SK-N-SH (cell line): ENCODE results near the gene MRPL53. TPM values are rescaled to one million over a fixed set of nuclear protein-coding genes. Genes with fewer than 3 reads are reported as not detected.

Experiments
- CTCF ChIA-PET: fragments of 300-600, 350-600 bp; formaldehyde crosslinking; extraction: SDS; loops from one replicate; lab custom pipeline; 2021; lab: Yijun Ruan, JAX
- POLR2A ChIA-PET: fragments of 350-600 bp; sonication (Branson Sonifier 250); formaldehyde crosslinking; extraction: SDS; loops from one replicate; lab custom pipeline; 2020; ENCODE audit warnings: antibody characterized with exemption, inconsistent platforms; lab: Yijun Ruan, JAX
- DNase-seq: peaks from one replicate; pipeline ENCODE4 v3.0.0; 2012
- H2AFZ ChIP-seq: fragments of 200-600 bp; sonication (generic); 2 replicates; pipeline ENCODE4 v1.8.1; 2016; ENCODE audit warnings: antibody characterized with exemption, mild to moderate bottlenecking, low read depth
- H3F3A ChIP-seq: fragments of 200-600 bp; sonication (generic); replicated peaks from 2 replicates; pipeline ENCODE3; 2016; ENCODE audit warnings: antibody characterized with exemption, mild to moderate bottlenecking; ENCODE audit not compliant: insufficient read depth
- H3K27ac ChIP-seq, 2 experiments: fragments of 200-500 bp in 1 of 2; fragments of 200-600 bp in 1 of 2; sonication (Bioruptor generic) in 1 of 2; sonication (generic), shearing (Covaris generic) in 1 of 2; 2 replicates each; pipeline versions ENCODE4 v1.5.1 to v1.6.1; 2014 to 2016; ENCODE audit warnings: low read depth in 2 of 2, inconsistent platforms in 1 of 2, low read length in 1 of 2, mild to moderate bottlenecking in 1 of 2, mixed read lengths in 1 of 2
- H3K27me3 ChIP-seq: fragments of 200-600 bp; sonication (generic), shearing (Covaris generic); 2 replicates; pipeline ENCODE4 v1.6.1; 2016; ENCODE audit warnings: mixed run types; ENCODE audit not compliant: insufficient read depth
- H3K36me3 ChIP-seq, 2 experiments: fragments of 200-500 bp in 1 of 2; fragments of 200-600 bp in 1 of 2; sonication (Bioruptor generic) in 1 of 2; sonication (generic) in 1 of 2; replicated peaks in 1 of 2; 2 replicates each; pipeline versions ENCODE3 to v1.5.1; 2014 to 2016; ENCODE audit warnings: low read length in 1 of 2, mild to moderate bottlenecking in 1 of 2; ENCODE audit not compliant: insufficient read depth in 2 of 2, control insufficient read depth in 1 of 2
- H3K4me1 ChIP-seq, 2 experiments: fragments of 200-500 bp in 1 of 2; fragments of 200-600 bp in 1 of 2; sonication (Bioruptor generic) in 1 of 2; sonication (generic), shearing (Covaris generic) in 1 of 2; 2 replicates each; pipeline versions ENCODE4 v1.5.1 to v1.6.1; 2014 to 2016; ENCODE audit warnings: low read depth in 1 of 2, low read length in 1 of 2, mixed run types in 1 of 2; ENCODE audit not compliant: insufficient read depth in 2 of 2, control insufficient read depth in 1 of 2
- H3K4me2 ChIP-seq: fragments of 200-600 bp; sonication (generic), shearing (Covaris generic); 2 replicates; pipeline ENCODE4 v1.6.1; 2017; ENCODE audit warnings: mixed run types
- H3K4me3 ChIP-seq, 2 experiments: fragments of 200-500 bp in 1 of 2; fragments of 200-600 bp in 1 of 2; sonication (Bioruptor generic) in 1 of 2; sonication (generic), shearing (Covaris generic) in 1 of 2; 2 replicates each; pipeline versions ENCODE4 v1.5.1 to v1.8.1; 2014 to 2016; ENCODE audit warnings: low read depth in 2 of 2, inconsistent platforms in 1 of 2, low read length in 1 of 2, mild to moderate bottlenecking in 1 of 2, mixed read lengths in 1 of 2, moderate library complexity in 1 of 2
- H3K79me2 ChIP-seq: fragments of 200-600 bp; sonication (generic); 2 replicates; pipeline ENCODE4 v1.8.1; 2017; ENCODE audit warnings: mild to moderate bottlenecking; ENCODE audit not compliant: insufficient read depth
- H3K9ac ChIP-seq: fragments of 200-600 bp; sonication (generic); 2 replicates; pipeline ENCODE4 v1.6.1; 2017; ENCODE audit warnings: mixed run types
- H3K9me2 ChIP-seq: fragments of 200-600 bp; sonication (generic); 2 replicates; pipeline ENCODE4 v1.6.1; 2017; ENCODE audit warnings: mixed run types
- H3K9me3 ChIP-seq: fragments of 200-600 bp; sonication (generic); 2 replicates; pipeline ENCODE4 v1.6.1; 2017; ENCODE audit warnings: mixed run types, mild to moderate bottlenecking, moderate library complexity
- H4K20me1 ChIP-seq: fragments of 200-600 bp; sonication (generic); 2 replicates; pipeline ENCODE4 v1.6.1; 2017; ENCODE audit warnings: mild to moderate bottlenecking, mixed run types; ENCODE audit not compliant: insufficient read depth
- FOXJ3 ChIP-seq: sonication (generic); formaldehyde crosslinking; IDR thresholded peaks from 2 replicates; pipeline ENCODE4 v1.5.1; 2020; ENCODE audit warnings: mild to moderate bottlenecking, missing genetic modification reagents
- FOXM1 ChIP-seq: IDR thresholded peaks from 2 replicates; pipeline ENCODE4 v1.4.0; 2012; ENCODE audit warnings: low read depth, mild to moderate bottlenecking
- MXI1 ChIP-seq: IDR thresholded peaks from 2 replicates; pipeline ENCODE4 v1.6.1; 2012; ENCODE audit warnings: mild to moderate bottlenecking, low read depth, low read length, improper control_type of control experiment
- NFIC ChIP-seq: IDR thresholded peaks from 2 replicates; pipeline ENCODE4 v1.4.0; 2012; ENCODE audit warnings: borderline replicate concordance
- PBX3 ChIP-seq: IDR thresholded peaks from 2 replicates; pipeline ENCODE4; 2012
- RCOR1 ChIP-seq: fragments of 150-350 bp; IDR thresholded peaks from 2 replicates; pipeline ENCODE4 v1.6.1; 2017; ENCODE audit warnings: antibody characterized with exemption, low read length
- SIN3A ChIP-seq: IDR thresholded peaks from 2 replicates; pipeline ENCODE4 v1.6.1; 2012; ENCODE audit warnings: low read depth, mild to moderate bottlenecking, low read length, moderate library complexity, borderline replicate concordance
- SMC3 ChIP-seq: IDR thresholded peaks from 2 replicates; pipeline ENCODE4 v1.6.1; 2012; ENCODE audit warnings: low read depth, low read length, improper control_type of control experiment
- YY1 ChIP-seq: IDR thresholded peaks from 2 replicates; pipeline ENCODE4 v1.4.0; 2012; ENCODE audit warnings: low read depth, mild to moderate bottlenecking
- ZBTB33 ChIP-seq: IDR thresholded peaks from 2 replicates; pipeline ENCODE4 v1.4.0; 2012; ENCODE audit warnings: low read depth, borderline replicate concordance
- WGBS: methylation state at CpG from one replicate; pipeline ENCODE4 v1.1.6; 2017; ENCODE audit warnings: low lambda C conversion rate; 5-methylcytosine and 5-hydroxymethylcytosine counted together
- polyA plus RNA-seq, 3 experiments: library from polyadenylated mRNA; depleted of rRNA; stranded (reverse); fragments of >200 nt; gene quantifications; 2 replicates each; pipeline ENCODE4 v1.2.3, GENCODE V29; 2012
- TF ChIP-seq, protein P1 (sequence below): fragments of 150-350 bp; IDR thresholded peaks from 2 replicates; pipeline ENCODE4 v1.6.1; 2017; ENCODE audit warnings: antibody characterized with exemption, low read length, low read depth, borderline replicate concordance
- TF ChIP-seq, protein P2 (sequence below): fragments of 200-600 bp; sonication (generic); IDR thresholded peaks from 2 replicates; pipeline ENCODE4 v1.6.1; 2017; ENCODE audit warnings: antibody characterized with exemption, mild to moderate bottlenecking, moderate library complexity
- TF ChIP-seq, protein P3 (sequence below): IDR thresholded peaks from 2 replicates; pipeline ENCODE4 v1.4.0; 2012; ENCODE audit warnings: low read depth, borderline replicate concordance
- TF ChIP-seq, protein P4 (sequence below): IDR thresholded peaks from 2 replicates; pipeline ENCODE4 v1.4.0; 2012; ENCODE audit warnings: low read depth

The MRPL53 gene
- polyA plus RNA-seq, 1 of the 3 experiments (the other 2 are of a cell fraction) = 95.0 TPM

GRCh38 chr2:74430502-74430901, 42.0 kb downstream of the MRPL53 start:
- ChIA-PET CTCF (interaction anchor here (1.9 kb wide), 1 partner anchor 9 kb away, joined by 7 read pairs; no protein-coding TSS in a partner anchor), POLR2A (interaction anchor here (0.9 kb wide), 1 partner anchor 27 kb away, joined by 3 read pairs; the partner anchor contains the start of gene WBP1)
- WGBS = 91% methylated on average over 8 of the region's 11 CpGs
- no peak overlapping the region for H2AFZ ChIP-seq
- no peaks in the 10 kb centered on the region for H3K27me3 ChIP-seq
- H3K9ac ChIP-seq = no peak overlapping the region
- peaks cover 4% of the 10 kb centered on the region for H3F3A ChIP-seq
- H3K79me2 ChIP-seq = 0 out of 2 replicates have a peak, but pooled peaks cover 4% of the 10 kb centered on the region
- H3K4me1 ChIP-seq = no peaks in the 10 kb centered on the region; a peak in 1 of 4 replicates
- H3K9me2 ChIP-seq = no peaks in the 10 kb centered on the region
- H3K4me3 ChIP-seq = no peak overlapping the region
- H4K20me1 ChIP-seq = no peaks in the 10 kb centered on the region
- peaks cover 7 to 55% of the 10 kb centered on the region in 2 experiments for H3K36me3 ChIP-seq
- H3K27ac ChIP-seq = no peak overlapping the region
- H3K9me3 ChIP-seq = no peaks in the 10 kb centered on the region
- H3K4me2 ChIP-seq = no peak overlapping the region
- no peak for DNase-seq
- TF ChIP-seq NFIC (no peak), FOXJ3 (CRISPR knock-in tag) (no peak), SMC3 (no peak), MXI1 (no peak), ZBTB33 (no peak), FOXM1 (no peak), RCOR1 (no peak), PBX3 (no peak), YY1 (no peak), SIN3A (no peak)
- TF ChIP-seq, protein P1, sequence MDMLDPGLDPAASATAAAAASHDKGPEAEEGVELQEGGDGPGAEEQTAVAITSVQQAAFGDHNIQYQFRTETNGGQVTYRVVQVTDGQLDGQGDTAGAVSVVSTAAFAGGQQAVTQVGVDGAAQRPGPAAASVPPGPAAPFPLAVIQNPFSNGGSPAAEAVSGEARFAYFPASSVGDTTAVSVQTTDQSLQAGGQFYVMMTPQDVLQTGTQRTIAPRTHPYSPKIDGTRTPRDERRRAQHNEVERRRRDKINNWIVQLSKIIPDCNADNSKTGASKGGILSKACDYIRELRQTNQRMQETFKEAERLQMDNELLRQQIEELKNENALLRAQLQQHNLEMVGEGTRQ = no peak
- TF ChIP-seq, protein P2, sequence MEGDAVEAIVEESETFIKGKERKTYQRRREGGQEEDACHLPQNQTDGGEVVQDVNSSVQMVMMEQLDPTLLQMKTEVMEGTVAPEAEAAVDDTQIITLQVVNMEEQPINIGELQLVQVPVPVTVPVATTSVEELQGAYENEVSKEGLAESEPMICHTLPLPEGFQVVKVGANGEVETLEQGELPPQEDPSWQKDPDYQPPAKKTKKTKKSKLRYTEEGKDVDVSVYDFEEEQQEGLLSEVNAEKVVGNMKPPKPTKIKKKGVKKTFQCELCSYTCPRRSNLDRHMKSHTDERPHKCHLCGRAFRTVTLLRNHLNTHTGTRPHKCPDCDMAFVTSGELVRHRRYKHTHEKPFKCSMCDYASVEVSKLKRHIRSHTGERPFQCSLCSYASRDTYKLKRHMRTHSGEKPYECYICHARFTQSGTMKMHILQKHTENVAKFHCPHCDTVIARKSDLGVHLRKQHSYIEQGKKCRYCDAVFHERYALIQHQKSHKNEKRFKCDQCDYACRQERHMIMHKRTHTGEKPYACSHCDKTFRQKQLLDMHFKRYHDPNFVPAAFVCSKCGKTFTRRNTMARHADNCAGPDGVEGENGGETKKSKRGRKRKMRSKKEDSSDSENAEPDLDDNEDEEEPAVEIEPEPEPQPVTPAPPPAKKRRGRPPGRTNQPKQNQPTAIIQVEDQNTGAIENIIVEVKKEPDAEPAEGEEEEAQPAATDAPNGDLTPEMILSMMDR = no peak
- TF ChIP-seq, protein P3, sequence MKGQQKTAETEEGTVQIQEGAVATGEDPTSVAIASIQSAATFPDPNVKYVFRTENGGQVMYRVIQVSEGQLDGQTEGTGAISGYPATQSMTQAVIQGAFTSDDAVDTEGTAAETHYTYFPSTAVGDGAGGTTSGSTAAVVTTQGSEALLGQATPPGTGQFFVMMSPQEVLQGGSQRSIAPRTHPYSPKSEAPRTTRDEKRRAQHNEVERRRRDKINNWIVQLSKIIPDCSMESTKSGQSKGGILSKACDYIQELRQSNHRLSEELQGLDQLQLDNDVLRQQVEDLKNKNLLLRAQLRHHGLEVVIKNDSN = no peak
- TF ChIP-seq, protein P4, sequence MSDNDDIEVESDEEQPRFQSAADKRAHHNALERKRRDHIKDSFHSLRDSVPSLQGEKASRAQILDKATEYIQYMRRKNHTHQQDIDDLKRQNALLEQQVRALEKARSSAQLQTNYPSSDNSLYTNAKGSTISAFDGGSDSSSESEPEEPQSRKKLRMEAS = no peak
